HepG2 (cell line): ENCODE data around the gene MLH1.

Experiments
- EZH2 ChIP-seq: conservative IDR thresholded peaks from 2 replicates; pipeline ENCODE4 v1.6.1; 2012; ENCODE audit warnings: mild to moderate bottlenecking, low read depth, low read length, moderate library complexity
- FOXK2 ChIP-seq: fragments of 450-650 bp; IDR thresholded peaks from 2 replicates; pipeline ENCODE4 v1.6.1; 2016
- GATAD1 ChIP-seq: IDR thresholded peaks from 2 replicates; pipeline ENCODE4 v1.6.1; 2016; ENCODE audit warnings: missing genetic modification reagents, missing compliant biosample characterization
- KDM1A ChIP-seq: IDR thresholded peaks from 2 replicates; pipeline ENCODE4 v1.6.1; 2016; ENCODE audit warnings: missing compliant biosample characterization
- NR1H2 ChIP-seq: sonication (generic); formaldehyde crosslinking; IDR thresholded peaks from 2 replicates; pipeline ENCODE4 v1.8.1; 2022; ENCODE audit warnings: low read depth, missing genetic modification reagents, borderline replicate concordance
- SIN3A ChIP-seq: IDR thresholded peaks from 2 replicates; pipeline ENCODE4 v1.6.1; 2011; ENCODE audit warnings: low read depth, mild to moderate bottlenecking, control low read depth, low read length, borderline replicate concordance
- TF ChIP-seq, protein P1 (sequence below): sonication (generic); formaldehyde crosslinking; conservative IDR thresholded peaks from 2 replicates; pipeline ENCODE4 v1.4.0; 2020; ENCODE audit warnings: missing genetic modification reagents
- TF ChIP-seq, protein P2 (sequence below): sonication (generic); formaldehyde crosslinking; IDR thresholded peaks from 2 replicates; pipeline ENCODE4 v1.9.0; 2022; ENCODE audit warnings: low read depth, missing genetic modification reagents

DNA sequence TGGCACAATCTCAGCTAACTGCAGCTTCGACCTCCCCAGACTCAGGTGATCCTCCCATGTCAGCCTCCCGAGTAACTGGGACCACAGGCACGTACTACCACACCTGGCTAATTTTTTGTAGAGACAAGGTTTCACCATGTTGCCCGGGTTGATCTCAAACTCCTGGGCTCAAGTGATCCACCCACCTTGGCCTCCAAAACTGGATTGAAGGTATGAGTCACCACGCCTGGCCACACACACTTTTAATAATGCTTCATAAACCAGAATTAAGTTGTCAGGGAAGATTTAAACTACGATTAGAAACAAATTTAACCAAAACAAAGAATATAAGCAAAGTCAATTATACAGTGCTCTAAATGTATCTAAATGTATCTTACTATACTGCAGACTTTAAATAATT, 93.6 kb downstream of the MLH1 start:
- TF ChIP-seq GATAD1 (CRISPR knock-in tag) (no peak), EZH2 (no peak), FOXK2 (no peak), KDM1A (CRISPR knock-in tag) (no peak), SIN3A (no peak), NR1H2 (no peak)
- TF ChIP-seq, protein P1, sequence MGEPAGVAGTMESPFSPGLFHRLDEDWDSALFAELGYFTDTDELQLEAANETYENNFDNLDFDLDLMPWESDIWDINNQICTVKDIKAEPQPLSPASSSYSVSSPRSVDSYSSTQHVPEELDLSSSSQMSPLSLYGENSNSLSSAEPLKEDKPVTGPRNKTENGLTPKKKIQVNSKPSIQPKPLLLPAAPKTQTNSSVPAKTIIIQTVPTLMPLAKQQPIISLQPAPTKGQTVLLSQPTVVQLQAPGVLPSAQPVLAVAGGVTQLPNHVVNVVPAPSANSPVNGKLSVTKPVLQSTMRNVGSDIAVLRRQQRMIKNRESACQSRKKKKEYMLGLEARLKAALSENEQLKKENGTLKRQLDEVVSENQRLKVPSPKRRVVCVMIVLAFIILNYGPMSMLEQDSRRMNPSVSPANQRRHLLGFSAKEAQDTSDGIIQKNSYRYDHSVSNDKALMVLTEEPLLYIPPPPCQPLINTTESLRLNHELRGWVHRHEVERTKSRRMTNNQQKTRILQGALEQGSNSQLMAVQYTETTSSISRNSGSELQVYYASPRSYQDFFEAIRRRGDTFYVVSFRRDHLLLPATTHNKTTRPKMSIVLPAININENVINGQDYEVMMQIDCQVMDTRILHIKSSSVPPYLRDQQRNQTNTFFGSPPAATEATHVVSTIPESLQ (CRISPR knock-in tag): no peak
- TF ChIP-seq, protein P2, sequence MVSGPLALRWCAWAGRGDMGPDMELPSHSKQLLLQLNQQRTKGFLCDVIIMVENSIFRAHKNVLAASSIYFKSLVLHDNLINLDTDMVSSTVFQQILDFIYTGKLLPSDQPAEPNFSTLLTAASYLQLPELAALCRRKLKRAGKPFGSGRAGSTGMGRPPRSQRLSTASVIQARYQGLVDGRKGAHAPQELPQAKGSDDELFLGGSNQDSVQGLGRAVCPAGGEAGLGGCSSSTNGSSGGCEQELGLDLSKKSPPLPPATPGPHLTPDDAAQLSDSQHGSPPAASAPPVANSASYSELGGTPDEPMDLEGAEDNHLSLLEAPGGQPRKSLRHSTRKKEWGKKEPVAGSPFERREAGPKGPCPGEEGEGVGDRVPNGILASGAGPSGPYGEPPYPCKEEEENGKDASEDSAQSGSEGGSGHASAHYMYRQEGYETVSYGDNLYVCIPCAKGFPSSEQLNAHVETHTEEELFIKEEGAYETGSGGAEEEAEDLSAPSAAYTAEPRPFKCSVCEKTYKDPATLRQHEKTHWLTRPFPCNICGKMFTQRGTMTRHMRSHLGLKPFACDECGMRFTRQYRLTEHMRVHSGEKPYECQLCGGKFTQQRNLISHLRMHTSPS (CRISPR knock-in tag): no peak
